Fibroblast of the aortic adventitia (primary cell): ENCODE data around the gene ALK. TPM values are rescaled to one million over a fixed set of nuclear protein-coding genes. Genes with fewer than 3 reads are reported as not detected.

Source experiments
- DNase-seq: peaks from one replicate; pipeline ENCODE4 v3.0.0-alpha.2; 2010; ENCODE audit warnings: low read depth
- H3K4me3 ChIP-seq: 2 replicates; pipeline ENCODE4 v1.5.1; 2011; ENCODE audit warnings: low read depth, mild to moderate bottlenecking, control low read depth, low read length, moderate library complexity
- total RNA-seq: library from RNA; depleted of rRNA; stranded (reverse); fragments of >200 nt; gene quantifications from 2 replicates; pipeline ENCODE4 v1.2.3, GENCODE V29; 2012; ENCODE audit warnings: low replicate concordance
- TF ChIP-seq, protein P1 (sequence below): IDR thresholded peaks from 2 replicates; pipeline ENCODE4 v1.5.1; 2011; ENCODE audit warnings: mild to moderate bottlenecking, low read length, control low read depth, inconsistent platforms; ENCODE audit not compliant: insufficient read depth

The ALK gene
- total RNA-seq, 1 donor = 0.27 TPM

- no peak for DNase-seq
- TF ChIP-seq, protein P1, sequence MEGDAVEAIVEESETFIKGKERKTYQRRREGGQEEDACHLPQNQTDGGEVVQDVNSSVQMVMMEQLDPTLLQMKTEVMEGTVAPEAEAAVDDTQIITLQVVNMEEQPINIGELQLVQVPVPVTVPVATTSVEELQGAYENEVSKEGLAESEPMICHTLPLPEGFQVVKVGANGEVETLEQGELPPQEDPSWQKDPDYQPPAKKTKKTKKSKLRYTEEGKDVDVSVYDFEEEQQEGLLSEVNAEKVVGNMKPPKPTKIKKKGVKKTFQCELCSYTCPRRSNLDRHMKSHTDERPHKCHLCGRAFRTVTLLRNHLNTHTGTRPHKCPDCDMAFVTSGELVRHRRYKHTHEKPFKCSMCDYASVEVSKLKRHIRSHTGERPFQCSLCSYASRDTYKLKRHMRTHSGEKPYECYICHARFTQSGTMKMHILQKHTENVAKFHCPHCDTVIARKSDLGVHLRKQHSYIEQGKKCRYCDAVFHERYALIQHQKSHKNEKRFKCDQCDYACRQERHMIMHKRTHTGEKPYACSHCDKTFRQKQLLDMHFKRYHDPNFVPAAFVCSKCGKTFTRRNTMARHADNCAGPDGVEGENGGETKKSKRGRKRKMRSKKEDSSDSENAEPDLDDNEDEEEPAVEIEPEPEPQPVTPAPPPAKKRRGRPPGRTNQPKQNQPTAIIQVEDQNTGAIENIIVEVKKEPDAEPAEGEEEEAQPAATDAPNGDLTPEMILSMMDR = no peak
- H3K4me3 ChIP-seq = no peak overlapping the region
Measured at GRCh38 chr2:29742656-29743055, 178.7 kb downstream of the ALK start.

DNA sequence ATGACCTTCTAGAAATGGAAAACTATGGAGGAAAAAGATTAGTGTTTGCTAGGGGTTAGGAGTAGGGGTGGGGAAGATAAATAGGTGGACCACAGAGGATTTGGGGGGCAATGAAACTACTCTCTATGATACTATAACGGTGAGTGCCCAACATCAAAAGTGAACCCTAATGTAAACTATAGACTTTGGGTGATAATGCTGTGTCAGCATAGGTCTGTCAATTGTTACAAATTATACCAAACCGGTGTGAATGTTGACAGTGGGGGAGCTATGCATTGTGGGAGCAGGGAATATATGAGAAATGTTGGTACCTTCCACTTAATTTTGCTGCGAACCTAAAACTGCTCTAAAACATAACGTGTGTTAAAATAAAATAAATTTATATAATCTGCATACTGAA lies 180.3 kb downstream of the ALK start:
- DNase-seq = no peak
- TF ChIP-seq, protein P1 = no peak
- no peak overlapping the region for H3K4me3 ChIP-seq

DNA sequence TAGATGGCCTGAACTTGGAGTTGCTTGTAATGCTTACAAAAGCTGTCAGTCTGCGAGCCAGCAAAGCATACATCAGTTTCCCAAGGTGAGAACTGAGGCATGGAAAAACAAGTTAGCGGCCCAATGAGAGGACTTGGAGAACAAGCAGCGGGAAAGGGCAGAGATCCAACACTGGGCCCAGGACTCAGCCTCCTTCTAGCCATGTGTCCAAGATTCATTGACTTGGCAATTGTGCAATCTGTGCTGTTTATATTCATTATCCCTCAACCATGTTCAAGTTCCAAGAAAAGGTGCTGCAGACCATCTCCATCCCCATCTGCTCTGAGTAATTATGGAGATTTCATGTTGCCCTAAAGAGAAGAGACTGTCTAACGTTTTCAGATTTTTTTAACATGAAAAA lies 187.4 kb downstream of the ALK start:
- no peak for DNase-seq
- H3K4me3 ChIP-seq = no peak overlapping the region
- TF ChIP-seq, protein P1 = no peak

DNA sequence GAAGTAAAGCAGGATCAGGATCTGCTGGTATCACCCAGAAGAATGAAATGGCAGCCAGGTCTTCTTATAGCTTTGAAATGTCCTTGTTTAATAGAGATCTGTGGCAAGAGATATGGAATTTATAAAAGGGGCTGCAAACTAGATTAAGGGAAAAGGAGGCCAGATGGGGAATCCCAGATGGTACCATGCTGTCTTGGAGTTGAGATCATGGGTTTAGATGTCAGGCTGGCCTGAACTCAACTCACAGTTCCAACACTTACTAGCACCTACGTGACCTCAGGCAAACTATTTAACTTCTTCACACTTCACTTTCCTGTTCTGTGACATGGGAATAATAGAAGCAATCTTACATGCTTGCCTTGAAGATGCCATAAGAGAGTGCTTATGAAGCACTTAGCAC lies 188.2 kb downstream of the ALK start:
- no peak overlapping the region for H3K4me3 ChIP-seq
- no peak for DNase-seq
- TF ChIP-seq, protein P1 = no peak

GRCh38 chr2:29731948-29732347 lies 189.4 kb downstream of the ALK start:
- TF ChIP-seq, protein P1 = no peak
- DNase-seq = no peak
- H3K4me3 ChIP-seq = no peak overlapping the region

DNA sequence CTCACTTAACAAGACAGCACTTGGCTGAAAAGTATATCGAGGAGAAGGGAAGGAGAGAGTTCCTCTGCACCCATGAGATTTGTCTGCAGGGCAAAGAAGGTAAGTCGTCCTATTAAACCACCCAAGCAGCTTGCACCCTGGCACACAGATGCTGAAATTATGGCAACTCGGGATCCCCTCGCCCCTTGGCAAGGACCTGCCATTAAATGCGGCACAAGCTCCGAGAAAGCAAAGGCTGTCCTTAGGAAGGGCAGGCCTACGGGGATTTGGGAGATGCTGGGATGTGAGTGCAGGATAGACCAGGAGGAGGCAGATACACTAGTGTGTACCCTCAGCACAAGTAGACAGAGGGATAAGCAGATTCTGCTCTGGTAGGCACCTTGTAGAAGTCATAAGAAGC lies 191.5 kb downstream of the ALK start:
- no peak overlapping the region for H3K4me3 ChIP-seq

DNA sequence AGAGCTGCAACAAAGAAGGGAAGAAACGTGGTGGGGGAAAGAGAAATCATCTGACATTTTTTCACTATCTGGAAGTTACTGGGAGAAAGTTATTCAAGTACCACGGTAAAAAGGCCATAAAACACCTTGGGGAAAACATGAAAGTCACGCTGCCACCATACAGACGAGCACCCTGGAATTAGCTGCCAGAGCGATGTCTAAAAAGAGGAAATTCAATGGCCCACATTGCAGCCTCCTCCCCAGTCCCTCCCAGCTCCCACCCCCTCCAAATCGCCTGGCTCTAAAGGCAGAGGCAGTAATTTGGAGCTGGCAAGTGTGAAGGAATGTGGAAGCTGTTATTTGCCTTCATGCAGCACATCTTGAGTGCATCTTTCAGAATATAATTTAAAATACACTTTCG lies 192.0 kb downstream of the ALK start:
- peak overlapping the region; percentile 25 for H3K4me3 ChIP-seq
- TF ChIP-seq, protein P1 = no peak
- DNase-seq = no peak

More for the DNA sequence above, 191.5 kb downstream of the ALK start:
- no peak for DNase-seq
- TF ChIP-seq, protein P1 = no peak
